ENCODE measurements around the gene SART3. TPM values are rescaled to one million over a fixed set of nuclear protein-coding genes. Genes with fewer than 3 reads are reported as not detected.
A peak's percentile ranks its signal among the peaks of the same experiment; 100 is the strongest.
"Not testable (repeated sequence)": the region's sequence is repeated elsewhere in the genome, so short reads cannot be mapped to it uniquely, and the experiment has no call there.

The SART3 gene
- total RNA-seq, 2 experiments from 2014 or later, result 78.7 to 80.9 TPM

DNA sequence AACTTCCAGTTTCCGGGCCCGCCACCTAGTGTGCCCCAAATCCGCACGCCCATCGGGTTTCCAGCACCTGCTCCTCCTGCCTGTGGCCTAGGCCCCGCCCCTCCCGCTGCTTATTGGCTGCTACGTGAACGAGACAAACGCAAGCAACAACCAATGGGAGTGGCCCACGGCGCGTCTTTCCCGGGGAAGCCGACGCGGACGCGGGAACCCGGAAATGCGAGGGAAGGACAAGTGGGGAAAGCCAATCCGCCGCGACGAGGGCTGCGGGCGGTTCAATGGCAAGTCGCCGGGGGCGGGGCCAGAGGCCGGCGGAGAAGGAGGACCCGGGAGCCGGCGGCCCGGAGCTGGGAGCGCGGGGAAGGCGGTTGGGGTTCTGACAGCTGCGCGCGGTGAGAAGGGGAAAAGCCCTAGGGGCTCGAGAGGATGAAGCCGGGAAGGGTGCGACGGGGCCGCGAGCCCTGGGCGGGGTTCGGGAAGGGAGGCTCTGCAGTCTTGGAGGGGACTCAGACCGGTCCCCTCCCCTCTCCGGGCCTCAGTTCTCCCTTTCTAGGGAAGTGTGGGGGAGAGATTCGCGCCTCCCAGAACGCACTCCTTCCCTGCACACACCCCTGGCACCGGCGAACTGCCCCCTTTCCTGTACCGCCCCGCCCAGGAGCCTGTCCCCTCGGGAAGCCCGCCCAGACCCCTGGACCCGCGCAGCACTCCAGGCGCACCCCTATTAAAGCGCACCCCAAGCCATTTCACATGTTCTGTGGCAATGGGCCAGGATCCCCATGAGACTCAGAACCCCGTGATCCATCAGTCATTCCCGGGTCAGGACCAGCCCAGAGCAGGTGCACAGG is 45.8 kb downstream of the SART3 start, which contains the start of gene FICD:
TSS of gene FICD (plus strand) at position 305 of the 842 bp plus-strand sequence. CDS start 1,696 bp downstream, outside the sequence.
- Mint-ChIP-seq H3K27ac (peak within 1 kb of the TSS; percentile 86), H3K4me1 (peaks cover 26% of the 10 kb centered on the region), H3K4me3 (peak within 1 kb of the TSS; percentile 89), H3K27me3 (no peaks in the 10 kb centered on the region), H3K9me3 (no peaks in the 10 kb centered on the region), H3K36me3 (peaks cover 8% of the 10 kb centered on the region)
- peak; percentile 100 for DNase-seq

DNA sequence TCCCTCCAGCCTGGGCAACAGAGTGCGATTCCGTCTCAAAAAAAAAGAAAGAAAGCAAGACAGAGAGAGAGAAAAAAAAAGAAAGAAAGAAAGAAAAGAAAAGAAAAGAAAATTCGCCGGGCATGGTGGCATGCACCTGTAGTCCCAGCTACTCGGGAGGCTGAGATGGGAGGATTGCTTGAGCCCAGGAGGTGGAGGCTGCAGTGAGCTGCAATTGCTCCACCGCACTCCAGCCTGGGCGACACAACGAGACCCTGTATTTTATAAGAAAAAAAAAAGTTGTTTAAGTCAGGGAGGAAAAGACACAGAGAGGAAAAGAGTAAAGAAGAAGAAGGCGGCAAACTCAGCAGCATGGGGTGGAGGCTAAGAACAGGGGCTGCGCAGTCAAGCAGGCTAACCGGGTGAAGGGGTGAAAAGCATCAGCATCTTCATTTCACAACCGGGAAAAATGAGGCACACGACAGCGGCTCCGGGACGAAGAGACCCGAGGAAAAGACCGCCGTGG is 46.5 kb downstream of the SART3 start:
- no peak for DNase-seq
- H3K36me3 Mint-ChIP-seq, result peaks cover 5% of the 10 kb centered on the region
- no peaks in the 10 kb centered on the region for H3K9me3 Mint-ChIP-seq
- H3K4me3 Mint-ChIP-seq, result peak overlapping the region; percentile 89
- peaks cover 23% of the 10 kb centered on the region for H3K4me1 Mint-ChIP-seq
- peak overlapping the region; percentile 74 for H3K27ac Mint-ChIP-seq
- H3K27me3 Mint-ChIP-seq, result no peaks in the 10 kb centered on the region

DNA sequence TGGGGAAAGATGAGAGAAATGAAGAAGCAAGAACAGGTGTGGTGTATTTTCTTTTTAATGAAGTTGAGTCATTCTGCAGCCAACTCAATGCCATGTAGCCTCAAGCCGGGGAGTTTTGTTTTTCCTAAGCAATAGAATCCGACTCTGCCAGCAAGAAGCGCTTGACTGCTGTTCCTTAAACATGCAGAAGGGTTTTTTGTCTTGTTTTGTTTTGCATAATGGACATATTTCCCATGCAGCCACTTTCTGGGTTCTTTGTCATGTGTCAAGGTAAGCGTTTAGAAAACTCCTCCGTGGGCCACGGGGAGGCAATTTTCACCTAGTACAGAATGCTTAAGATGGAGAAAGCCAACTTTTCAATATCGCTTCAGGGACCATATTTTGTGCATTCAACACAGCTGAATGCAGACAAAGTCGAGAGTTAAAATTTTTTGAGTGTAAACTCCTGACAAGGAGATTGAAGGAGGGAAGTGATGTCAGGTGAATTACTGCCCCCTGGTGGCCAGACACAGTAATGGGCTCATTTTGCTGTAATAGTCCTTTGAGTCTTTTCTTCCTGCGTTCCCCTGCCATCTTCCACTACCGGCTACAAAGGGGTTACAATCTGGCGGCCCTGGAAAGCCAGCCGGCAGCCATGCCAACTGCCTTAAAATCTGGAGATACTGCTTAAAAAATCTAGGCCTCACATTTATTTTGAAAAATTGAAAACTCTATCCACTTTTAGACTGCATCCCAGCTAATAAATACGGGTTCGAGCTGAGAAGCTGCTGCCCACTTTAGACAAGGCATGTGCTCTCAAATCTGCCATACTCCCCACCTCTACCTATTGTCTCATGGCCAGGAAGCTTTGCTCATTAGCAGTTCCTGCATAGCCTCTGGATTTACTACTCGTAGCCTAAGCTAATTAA is 49.1 kb downstream of the SART3 start:
- DNase-seq, result peak; percentile 70
- Mint-ChIP-seq H3K4me3 (peak overlapping the region; percentile 14), H3K4me1 (peaks cover 24% of the 10 kb centered on the region), H3K9me3 (no peaks in the 10 kb centered on the region), H3K36me3 (no peaks in the 10 kb centered on the region), H3K27ac (no peak overlapping the region), H3K27me3 (no peaks in the 10 kb centered on the region)

GRCh38 chr12:108510836-108511235 is 50.1 kb downstream of the SART3 start:
- Mint-ChIP-seq H3K36me3 (no peaks in the 10 kb centered on the region), H3K4me1 (peaks cover 18% of the 10 kb centered on the region), H3K27ac (no peak overlapping the region), H3K4me3 (no peak overlapping the region), H3K9me3 (no peaks in the 10 kb centered on the region), H3K27me3 (no peaks in the 10 kb centered on the region)
- no peak for DNase-seq

DNA sequence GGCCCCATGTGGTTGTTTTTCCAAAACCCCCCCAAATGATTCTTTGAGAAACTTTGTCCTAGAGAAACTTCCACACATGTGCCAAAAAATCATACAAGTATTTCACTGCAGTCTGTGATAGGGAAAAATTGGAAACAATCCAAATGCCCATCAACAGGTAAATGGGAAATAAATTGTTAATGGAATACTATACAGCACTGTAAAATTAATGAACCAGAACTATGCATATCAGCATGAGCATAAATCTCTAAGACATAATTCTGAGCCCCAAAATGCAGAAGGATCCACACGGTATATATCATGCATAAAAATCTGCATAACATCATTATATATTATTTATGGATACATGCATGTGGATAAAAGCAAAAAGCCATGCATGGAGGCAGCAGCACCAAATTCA is 51.2 kb downstream of the SART3 start:
- Mint-ChIP-seq H3K4me1 (peaks cover 16% of the 10 kb centered on the region), H3K4me3 (no peak overlapping the region), H3K27me3 (peaks cover under 1% of the 10 kb centered on the region), H3K36me3 (no peaks in the 10 kb centered on the region), H3K9me3 (no peaks in the 10 kb centered on the region), H3K27ac (no peak overlapping the region)
- no peak for DNase-seq

- Mint-ChIP-seq H3K4me1 (peaks cover 13% of the 10 kb centered on the region), H3K27me3 (peaks cover 5% of the 10 kb centered on the region), H3K9me3 (peaks cover 9% of the 10 kb centered on the region), H3K36me3 (peaks cover 1% of the 10 kb centered on the region), H3K27ac (no peak overlapping the region), H3K4me3 (no peak overlapping the region)
- no peak for DNase-seq
These were observed 52.9 kb downstream of the SART3 start for GRCh38 chr12:108507971-108508642.

GRCh38 chr12:108505129-108505528 is 55.8 kb downstream of the SART3 start:
- peaks cover 5% of the 10 kb centered on the region for H3K27me3 Mint-ChIP-seq
- H3K4me1 Mint-ChIP-seq, result peaks cover 5% of the 10 kb centered on the region
- H3K27ac Mint-ChIP-seq, result no peak overlapping the region
- H3K9me3 Mint-ChIP-seq, result peaks cover 19% of the 10 kb centered on the region
- no peak overlapping the region for H3K4me3 Mint-ChIP-seq
- peaks cover 4% of the 10 kb centered on the region for H3K36me3 Mint-ChIP-seq
- no peak for DNase-seq

- Mint-ChIP-seq H3K27me3 (peaks cover 5% of the 10 kb centered on the region), H3K36me3 (peaks cover 4% of the 10 kb centered on the region), H3K9me3 (peaks cover 19% of the 10 kb centered on the region), H3K4me3 (no peak overlapping the region), H3K4me1 (no peaks in the 10 kb centered on the region), H3K27ac (no peak overlapping the region)
- no peak for DNase-seq
These were observed 58.1 kb downstream of the SART3 start for GRCh38 chr12:108502922-108503321.

GRCh38 chr12:108498136-108498535 is 62.8 kb downstream of the SART3 start:
- DNase-seq, result no peak
- H3K9me3 Mint-ChIP-seq, result peaks cover 10% of the 10 kb centered on the region
- no peak overlapping the region for H3K4me3 Mint-ChIP-seq
- peaks cover 17% of the 10 kb centered on the region for H3K27me3 Mint-ChIP-seq
- no peaks in the 10 kb centered on the region for H3K4me1 Mint-ChIP-seq
- H3K36me3 Mint-ChIP-seq, result peaks cover 3% of the 10 kb centered on the region
- no peak overlapping the region for H3K27ac Mint-ChIP-seq

DNA sequence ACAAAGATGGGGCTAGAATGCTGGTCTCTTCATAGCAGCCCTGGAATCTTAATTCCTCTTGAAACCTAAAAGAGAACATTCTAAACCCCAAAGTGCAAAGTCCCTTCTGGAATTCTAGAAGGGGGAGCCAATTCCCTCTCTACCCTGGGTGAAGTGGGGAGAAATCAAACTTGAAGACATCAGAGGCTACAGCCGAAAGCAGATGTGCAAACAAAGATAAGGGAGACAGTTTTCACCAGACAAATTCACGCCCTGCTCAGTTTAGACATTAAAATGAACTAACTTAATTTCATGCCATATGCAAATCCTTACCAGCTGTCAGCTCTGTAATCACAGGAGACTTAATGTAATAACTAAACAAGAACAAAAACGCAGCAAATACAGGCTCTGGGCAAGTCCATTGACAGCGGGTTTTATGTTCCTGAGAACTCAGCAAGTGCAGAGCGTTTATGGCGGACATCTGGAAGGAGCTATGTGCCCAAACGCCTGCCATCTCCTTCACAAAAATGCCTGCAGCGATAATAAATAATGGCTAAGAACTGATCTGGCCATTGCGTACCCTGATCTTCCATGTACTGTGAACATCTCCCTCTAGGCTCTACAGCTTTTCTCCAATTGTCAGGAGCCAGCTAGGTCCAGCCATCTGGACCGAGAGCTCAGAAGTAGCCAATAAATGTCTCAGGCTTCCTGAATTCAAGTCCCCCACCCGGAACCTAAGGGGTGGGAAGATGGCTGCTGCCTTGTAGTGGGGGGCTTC is 65.0 kb downstream of the SART3 start:
- Mint-ChIP-seq H3K9me3 (no peaks in the 10 kb centered on the region), H3K27me3 (peaks cover 17% of the 10 kb centered on the region), H3K36me3 (no peaks in the 10 kb centered on the region), H3K4me3 (no peak overlapping the region), H3K4me1 (no peaks in the 10 kb centered on the region), H3K27ac (no peak overlapping the region)
- no peak for DNase-seq

DNA sequence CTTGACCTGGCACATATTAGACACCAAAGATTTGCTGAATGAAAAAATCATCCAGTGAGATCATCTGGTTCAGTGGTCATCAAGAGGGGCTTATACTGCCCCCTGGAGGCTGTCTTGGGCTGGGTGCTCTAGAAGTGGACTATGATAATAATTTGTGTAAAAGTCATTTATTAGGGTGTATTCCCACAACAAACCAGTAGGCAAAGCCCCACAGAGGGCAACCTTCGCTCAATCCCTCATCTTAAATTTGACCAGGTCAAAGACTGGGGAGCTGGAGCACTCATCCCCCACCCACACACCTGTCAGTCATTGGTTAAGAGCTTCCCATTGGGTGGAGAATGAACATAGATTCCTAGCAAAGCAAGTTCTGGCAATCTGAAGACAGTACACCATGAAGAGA is 65.9 kb downstream of the SART3 start:
- Mint-ChIP-seq H3K27me3 (peaks cover 17% of the 10 kb centered on the region), H3K9me3 (no peaks in the 10 kb centered on the region), H3K4me1 (no peaks in the 10 kb centered on the region), H3K4me3 (no peak overlapping the region), H3K27ac (no peak overlapping the region), H3K36me3 (no peaks in the 10 kb centered on the region)
- peak; percentile 18 for DNase-seq

DNA sequence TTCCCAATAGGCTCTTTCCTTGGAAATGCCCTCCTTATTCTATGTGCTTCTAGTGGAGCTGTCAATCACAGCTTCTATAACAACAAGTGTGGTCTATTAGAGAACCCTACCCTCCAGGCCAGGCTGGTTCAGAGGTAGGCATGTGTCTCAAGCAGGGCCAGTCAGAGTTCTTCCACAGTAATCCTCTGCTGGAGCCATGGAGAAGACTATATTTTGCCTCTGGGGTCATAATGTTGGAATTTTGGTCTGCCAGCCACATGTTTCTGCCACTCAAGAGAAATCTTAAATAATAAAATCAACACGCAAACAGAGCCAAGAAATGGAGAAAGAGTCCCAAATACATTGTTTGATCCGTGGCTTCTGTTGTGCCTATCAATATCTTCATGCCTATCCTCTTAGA is 69.7 kb downstream of the SART3 start:
- no peaks in the 10 kb centered on the region for H3K36me3 Mint-ChIP-seq
- no peaks in the 10 kb centered on the region for H3K4me1 Mint-ChIP-seq
- no peak for DNase-seq
- H3K4me3 Mint-ChIP-seq, result no peak overlapping the region
- peaks cover 5% of the 10 kb centered on the region for H3K9me3 Mint-ChIP-seq
- H3K27ac Mint-ChIP-seq, result no peak overlapping the region
- H3K27me3 Mint-ChIP-seq, result peaks cover 37% of the 10 kb centered on the region

DNA sequence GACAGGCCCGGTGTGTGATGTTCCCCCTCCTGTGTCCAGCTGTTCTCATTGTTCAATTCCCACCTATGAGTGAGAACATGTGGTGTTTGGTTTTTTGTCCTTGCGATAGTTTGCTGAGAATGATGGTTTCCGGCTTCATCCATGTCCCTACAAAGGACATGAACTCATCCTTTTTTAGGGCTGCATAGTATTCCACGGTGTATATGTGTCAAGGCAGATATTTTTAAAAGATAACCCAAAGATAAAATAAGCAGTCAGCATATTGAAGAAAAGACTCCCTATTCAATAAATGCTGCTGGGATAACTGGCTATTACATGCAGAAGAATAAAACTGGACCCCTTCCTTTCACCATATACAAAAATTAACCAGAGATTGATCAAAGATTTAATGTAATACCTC is 73.9 kb downstream of the SART3 start:
- not testable (repeated sequence) for H3K4me1 Mint-ChIP-seq, H3K36me3 Mint-ChIP-seq, H3K9me3 Mint-ChIP-seq, H3K27ac Mint-ChIP-seq, H3K4me3 Mint-ChIP-seq, DNase-seq
- peaks cover 42% of the 10 kb centered on the region for H3K27me3 Mint-ChIP-seq

DNA sequence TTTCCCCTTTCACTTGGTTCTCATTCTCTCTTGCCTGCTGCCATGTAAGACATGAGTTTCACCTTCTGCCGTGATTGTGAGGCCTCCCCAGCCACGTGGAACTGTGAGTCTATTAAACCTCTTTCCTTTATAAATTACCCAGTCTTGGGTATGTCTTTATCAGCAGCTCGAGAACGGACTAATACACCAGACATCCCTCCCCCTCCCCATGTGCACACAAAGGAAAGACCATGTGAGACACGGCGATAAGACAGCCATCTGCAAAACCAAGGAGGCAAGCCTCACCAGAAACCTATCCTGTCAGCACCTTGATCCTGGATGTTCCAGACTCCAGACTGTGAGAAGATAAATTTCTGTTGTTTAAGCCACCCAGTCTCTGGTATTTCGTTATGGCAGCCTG is 75.6 kb downstream of the SART3 start:
- H3K4me1 Mint-ChIP-seq, H3K9me3 Mint-ChIP-seq, DNase-seq, H3K4me3 Mint-ChIP-seq, H3K27ac Mint-ChIP-seq, H3K36me3 Mint-ChIP-seq: not testable (repeated sequence)
- H3K27me3 Mint-ChIP-seq, result peaks cover 49% of the 10 kb centered on the region
